Midbrain (tissue), 1 donor: ENCODE measurements around the gene SLC7A9.

Experiments
- DNase-seq: peaks from one replicate; lab custom pipeline; 2025; lab: John Stamatoyannopoulos, UW

Gene SLC7A9

DNA sequence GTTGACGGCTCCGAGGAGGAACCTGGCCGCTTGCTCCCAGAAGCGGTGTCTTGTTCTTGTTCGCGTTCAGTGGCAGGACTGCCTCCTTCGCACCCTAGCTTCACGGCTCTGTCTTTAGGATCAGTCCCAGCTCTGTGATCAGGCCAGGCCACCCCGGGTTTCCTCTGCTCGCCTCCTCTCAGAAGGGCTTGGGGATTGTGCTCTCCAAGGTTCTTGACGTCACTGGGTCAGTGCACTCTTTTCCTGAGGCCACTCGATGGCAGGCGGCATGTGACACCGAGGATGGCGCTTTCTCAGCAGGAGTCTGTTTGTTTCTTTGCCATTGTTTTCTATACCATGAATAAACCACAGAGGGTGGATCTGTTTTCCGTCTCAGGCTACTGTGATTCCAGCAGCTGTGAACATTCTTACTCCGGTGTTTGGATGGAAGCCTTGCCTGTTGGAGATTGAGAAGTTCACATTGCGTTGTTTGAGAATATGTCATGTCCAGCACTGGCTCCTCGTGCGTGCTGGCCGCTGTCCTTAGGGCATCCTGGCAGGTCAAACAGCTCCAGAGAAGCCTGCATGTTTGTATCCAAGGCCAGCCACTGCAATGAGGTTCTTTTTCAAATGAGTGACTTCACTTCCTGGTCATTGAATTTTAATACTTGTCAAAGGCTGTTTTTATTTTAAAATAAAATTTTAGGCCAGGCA lies 44.5 kb downstream of the SLC7A9 start:
- DNase-seq: no peak

DNA sequence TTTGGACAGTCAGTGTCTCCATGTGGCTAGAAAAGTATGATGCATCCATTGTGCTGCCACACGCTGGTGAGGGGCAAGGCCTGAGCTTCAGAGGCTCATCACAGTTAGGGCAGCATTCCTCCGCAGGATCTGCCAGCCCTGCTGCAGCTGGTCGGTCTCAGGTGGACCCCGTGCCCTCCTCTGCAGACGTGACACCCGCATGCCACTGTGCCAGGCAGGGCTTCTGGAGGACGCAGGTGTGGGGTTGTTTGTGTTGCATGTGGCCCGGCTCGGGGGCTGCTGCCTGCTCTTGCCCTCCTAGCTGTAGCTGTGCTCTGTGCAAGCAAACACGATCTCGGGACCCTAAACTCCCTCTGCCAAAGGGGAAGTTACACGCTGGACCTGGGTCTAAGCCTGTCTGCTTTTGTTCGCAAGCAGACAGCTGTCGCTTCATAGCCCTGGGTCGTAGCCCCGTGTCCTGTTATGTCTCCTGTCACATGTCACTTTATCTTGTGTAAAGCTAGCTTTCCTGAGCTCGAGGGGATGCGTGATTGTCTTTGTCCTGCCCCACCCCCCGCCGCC lies 45.3 kb downstream of the SLC7A9 start:
- no peak for DNase-seq

DNA sequence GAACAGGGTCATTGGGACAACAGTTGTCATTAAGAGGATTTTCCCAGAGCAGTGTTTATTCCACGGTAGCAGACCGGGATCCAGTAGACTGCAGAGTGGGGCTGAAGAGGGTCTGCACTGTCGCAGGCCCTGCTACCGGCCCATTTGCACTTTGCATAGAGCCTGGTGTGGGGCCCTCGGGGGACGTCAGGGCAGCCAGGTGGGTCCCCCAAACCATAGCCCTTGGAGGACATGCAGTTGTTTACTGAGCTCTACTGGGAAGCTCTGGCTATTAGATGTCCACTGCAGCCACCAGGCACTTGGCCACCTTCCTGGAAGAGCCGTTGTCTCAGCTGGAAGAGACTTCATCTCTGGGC lies 45.8 kb downstream of the SLC7A9 start:
- no peak for DNase-seq

DNA sequence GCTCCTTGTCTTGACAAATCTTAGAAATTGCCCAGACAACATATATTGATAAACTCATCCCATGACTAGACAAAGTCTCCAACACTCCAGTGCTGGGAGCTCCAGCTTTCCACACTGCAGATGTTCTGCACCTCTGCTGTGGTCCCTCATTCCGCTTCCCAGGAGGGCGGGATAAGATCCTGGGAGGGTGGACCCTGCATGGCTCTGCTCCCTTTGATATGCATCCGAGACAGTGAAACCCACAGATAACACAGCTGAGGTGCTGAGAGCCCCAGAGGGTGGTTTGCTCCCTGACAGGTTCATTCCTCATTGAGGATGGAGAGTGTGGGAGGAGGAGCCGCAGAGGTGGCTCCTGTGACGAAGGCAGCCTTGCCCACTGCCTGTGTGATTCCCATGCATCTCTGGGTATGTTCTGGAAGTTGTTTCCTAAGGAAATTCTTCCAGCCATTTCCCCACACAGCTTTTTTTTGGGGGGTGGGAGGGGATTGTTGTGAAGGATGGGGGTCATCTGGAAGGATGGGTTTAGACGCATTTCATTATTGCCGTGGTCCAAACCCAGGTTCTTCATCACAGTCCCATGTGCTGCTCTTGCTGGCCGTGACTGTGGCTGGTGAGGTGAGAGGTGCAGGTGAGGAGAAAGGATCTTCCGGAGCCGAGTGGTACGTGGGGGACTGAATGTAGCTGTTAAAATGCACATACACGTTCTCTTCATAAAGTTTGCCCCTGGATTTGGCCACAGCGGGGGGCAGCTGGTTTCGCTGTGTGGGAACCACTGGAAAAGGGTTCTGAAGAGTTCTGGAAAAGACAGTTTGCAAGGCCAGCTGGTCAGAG lies 46.4 kb downstream of the SLC7A9 start:
- DNase-seq: no peak

DNA sequence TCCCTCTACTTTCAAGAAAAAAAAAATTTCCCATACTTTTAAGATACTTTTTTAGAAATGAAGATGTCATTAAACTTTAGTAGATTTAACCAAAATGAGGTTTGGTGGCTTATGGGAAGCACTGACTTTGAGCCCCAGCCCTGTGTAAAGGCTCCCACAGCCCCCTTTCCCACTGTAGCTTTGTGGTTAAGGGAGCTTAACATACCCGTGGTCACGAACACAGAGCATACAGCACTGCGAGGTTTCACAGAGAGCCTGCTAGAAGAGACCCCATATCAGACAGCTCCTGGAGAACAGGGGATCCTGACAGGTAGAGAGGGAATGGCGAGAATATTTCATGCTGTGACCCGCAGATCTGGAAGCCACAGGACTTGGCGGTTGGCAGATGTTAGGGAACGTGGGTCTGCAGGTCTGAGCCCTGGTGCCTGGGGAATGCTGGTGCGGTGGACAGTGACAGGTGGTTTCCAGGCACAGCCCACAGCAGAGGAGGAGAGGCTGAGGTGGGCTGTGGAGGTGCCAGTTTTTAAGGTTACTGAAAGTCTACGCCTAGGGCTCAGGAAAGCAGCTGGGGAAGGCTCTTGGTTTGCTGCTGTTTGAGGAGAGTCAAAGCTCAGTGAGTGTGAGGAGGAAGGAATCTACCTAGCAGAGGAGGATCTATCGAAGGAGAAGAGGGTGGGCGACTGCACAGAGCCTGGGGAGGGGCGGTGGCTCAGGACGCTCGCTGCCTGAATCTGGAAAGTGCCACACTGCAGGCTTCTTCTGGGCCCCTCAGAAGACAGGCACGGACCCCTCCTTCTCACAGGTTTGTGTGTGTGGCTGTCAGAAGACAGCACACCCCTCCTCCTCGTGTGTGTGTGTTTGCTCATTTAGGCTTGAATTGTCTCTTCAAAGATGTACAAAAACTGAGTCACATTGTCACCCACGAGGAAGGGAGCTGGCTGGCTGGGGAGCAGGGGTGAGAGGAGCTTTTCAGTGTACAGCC lies 49.9 kb downstream of the SLC7A9 start:
- DNase-seq: no peak

DNA sequence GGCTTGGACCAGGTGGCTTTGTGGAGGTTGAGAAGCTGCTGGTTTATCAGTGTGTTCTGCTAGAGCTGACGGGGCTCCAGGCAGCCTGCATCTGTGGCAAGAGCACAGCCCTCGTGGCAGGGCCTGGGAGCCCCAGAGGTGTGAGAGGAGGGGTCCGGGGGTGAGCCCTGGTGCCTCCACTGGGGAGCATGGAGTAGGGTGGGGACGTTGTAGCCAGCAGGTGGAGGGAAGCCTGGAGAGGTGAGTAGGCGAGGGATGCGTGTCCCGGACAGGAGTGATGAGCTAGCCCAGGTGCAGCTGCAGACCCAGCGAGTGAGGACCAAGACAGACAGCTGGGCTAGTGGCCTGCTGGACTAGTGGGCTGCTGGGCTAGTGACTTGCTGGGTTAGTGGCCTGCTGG lies 51.0 kb downstream of the SLC7A9 start:
- no peak for DNase-seq

DNA sequence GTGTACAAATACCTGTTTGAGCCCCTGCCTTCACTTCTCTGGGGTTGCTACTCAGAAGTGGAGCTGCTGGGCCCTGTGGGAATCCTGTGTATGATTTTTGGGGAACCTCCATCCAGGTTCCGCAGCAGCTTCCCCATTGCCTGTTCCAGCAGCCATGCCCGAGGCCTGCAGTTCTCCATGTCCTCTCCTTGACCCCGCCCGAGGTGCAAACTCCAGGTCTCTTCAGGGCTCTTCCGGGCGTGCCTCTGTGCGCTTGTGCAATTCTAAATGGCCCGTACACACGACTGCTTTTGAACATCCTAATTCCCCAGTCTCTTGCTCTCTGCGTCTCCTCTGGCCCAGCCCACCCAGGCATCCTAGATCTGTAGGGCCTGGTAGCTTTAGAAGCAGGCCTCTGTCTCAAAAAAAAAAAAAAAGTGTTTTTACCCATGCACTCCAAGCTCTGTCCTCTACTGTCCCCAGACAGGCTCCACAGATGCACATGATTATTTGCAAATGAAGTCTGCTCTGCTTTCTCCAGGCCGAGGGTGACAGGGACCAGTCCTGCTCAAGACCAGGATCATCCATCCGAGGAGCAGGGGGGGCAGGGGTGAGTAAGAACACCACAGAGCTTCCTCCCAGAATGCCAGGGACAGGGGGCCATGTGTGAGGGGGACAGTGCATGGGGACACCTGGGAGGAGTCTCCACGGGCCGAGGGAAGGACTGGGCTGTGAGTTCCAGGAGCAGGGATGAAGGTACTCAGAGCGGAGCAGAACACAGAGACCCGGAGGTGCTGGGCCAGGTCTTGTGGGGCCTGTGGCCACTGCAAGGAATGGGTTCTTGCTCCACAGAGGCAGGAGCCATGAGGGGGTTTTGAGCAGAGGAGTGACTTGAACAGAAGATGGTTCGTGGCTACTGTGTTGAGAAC lies 51.7 kb downstream of the SLC7A9 start:
- no peak for DNase-seq

DNA sequence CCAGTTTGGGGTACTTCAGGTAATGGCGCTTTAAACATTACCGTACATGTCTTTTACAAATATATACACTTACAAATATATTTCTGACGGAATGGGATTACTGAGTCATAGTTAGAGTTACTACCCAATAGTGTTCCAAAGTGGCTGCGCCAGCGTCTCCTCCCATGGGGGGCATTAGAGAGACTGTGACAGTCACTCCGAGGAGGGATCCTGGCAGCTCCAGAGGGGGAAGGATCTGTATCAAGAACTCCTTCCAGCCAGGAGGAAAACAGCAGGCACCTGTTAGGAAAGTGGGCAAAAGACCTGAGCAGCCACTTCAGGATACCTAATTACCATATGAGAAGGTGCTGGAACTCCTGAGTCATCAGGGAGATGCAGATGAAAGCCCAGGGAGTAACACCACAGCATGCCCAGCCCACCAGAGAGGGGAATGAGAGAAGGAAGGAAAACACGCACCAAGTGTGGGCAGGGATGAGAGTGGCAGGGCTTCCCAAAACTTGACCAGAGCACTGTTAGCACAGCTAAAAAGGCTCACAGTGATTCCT lies 52.9 kb downstream of the SLC7A9 start:
- DNase-seq: no peak

DNA sequence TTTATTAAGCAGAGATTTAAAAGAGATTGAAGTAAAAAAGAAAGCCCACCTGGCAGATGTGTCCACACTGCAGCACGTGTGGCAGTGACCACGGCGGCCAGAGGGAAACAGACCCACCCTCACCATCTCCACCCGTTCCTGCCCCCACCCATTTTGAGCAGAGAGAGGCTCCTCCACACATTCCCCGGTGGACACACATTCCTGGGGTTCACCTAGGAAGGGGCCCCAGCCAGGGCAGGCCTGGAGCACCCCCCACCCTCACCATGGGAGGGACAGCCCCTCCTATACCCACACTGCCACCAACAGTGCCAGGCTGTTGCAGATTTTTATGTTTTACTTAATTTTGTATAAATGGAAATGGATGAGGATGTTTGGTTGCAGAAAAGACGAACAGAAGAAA lies 54.9 kb downstream of the SLC7A9 start:
- DNase-seq: no peak

DNA sequence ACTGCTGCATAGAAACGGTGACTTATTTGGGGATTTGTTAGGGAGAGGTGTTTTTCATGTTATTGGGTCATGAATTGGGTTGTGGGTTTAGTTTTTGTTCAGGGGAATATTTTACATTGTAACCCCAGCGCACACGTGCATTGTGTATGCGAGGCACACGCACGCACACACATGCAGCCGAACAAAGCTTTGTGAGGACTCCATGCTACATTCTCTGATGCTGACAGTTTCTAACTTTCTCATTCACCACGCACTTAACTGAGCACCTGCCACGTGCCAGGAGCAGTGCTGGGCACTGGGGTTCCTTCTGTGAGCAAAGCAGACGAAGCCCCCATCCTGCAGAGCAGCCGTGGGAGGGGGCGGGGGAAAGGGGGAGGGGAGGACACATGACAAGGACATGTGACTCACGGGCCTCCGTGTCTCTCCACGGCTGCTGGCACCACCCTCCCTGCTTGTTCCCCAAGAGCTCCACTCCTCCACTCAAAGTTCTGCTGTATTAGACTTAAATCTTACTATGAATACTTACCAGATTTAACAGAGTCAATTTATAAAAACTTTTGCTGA lies 55.6 kb downstream of the SLC7A9 start:
- peak; percentile 16 for DNase-seq

DNA sequence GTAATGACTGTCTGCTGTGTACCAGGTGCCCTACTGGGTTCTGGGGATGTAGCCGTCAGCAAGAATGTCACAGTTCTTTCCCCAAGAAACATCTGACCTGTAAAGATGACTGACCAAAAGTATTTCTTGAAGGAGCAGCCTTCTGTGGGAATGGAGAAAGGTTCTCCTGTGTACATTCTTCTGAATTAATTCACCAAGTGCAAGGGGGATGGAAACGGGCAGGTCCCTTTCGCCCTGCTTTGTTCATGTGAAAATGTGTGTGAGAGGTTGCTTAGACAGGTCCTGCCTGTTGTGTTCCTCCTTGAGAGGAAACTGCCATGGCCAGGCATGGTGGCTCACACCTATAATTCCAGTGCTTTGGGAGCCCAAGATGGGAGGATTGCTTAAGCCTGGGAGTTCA lies 57.0 kb downstream of the SLC7A9 start:
- DNase-seq: no peak

DNA sequence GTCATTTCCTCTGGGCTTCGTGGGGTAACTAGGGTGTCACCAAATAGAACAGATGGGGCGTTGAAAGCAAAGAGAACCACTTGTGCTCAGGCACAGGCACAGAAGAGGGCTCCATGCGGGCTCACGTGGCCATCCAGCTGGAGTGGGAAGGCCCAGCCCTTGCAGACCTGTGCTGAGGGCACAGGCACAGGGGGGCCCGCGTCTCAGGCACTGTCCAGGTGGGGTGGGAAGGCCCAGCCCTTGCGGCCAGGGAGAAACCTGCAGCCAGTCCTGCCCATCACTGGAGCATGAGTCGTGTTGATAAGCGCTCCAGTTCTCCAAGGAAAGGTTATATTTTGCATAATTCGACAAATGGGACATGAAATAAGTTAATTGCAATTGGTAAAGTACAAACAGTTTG lies 57.5 kb downstream of the SLC7A9 start:
- no peak for DNase-seq

DNA sequence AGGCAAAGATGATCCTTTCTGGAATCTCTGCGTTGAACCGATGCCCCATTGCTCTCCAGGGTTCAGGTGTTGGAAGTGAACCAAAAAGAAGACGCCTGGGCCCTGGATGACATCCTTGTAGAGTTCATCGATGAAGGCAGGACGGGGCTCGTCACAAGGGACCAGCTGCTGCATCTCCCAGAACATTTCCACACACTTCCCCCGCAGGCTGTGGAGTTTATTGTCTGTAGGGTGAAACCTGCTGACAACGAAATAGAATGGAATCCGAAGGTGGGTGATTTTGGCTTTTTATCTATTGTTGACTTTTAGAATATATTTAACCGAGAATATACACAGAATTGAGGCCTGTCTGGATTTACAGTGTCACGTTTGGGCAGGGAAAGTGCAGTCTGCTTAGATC lies 58.4 kb downstream of the SLC7A9 start:
- DNase-seq: no peak

DNA sequence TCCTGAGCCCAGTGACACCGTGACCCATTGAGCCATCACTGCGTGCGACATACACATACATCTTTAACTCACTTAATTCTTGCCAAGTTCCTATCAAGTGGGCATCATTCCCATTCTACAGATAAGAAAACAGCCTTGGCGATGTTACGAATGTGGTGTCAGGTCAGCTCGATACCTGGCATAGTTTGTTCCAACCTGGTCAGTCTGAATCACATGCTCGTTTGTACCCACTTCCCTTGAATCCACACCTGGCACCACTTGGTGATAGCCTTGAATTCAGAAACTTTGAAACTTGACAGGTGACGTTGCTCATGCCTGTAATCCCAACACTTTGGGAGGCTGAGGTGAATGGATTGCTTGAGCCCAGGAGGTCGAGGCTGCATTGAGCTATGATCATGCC lies 59.1 kb downstream of the SLC7A9 start:
- DNase-seq: no peak

DNA sequence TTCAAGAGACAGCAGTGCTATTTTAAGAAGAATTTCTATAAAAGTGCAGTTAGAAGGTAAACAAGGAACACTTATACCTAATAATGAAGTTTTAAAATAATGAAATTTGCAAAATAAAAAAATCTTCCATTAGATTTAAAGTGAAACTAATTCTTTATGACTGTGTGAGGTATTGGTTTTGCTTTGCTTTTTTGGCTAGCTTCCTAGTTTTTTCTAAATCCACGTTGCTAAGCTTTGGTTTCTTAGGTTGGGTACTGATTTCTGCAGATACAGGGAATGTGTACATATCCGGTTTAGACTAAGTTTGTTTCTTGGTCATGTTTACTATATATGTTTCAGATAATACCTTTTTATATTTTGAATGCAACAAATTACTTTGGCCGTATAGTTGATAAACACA lies 59.8 kb downstream of the SLC7A9 start:
- no peak for DNase-seq

DNA sequence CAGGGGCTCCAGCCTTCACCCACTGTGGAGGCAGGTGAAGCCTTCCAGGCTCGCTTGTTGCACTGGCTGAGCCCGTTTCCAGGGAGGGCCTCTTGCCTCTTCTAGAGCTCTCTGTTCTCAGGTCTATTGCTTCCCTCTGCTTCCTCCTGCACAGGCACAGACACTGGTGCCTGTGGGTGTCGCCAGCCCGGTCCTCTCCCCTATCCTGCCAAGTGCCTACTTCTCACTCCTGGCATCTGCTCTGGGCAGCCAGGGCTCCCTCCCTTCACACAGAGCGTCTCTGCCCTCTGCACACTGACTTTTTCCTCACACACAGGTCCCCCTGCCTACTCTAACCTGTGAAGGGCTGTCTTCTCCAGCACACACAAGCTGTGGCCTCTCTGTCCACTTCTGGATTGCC lies 60.3 kb downstream of the SLC7A9 start:
- DNase-seq: no peak

DNA sequence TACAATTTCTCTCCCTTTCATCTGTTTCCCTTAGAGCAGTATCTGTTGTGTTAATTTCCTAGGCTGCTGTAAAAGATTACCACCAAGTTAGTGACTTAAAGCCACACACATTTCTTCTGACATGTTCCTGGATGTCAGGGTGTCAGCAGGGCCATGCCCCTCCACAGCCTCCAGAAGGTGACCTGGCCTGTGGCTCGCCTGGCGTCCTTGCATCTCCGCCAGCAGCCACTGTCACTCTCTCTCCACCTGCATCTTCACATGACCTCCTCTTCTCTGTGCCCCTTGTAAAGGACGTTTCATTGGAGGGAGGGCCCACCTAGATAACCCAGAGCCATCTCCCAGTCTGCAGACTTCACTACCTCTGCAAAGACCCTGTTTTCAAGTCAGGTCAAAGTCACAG lies 61.3 kb downstream of the SLC7A9 start:
- no peak for DNase-seq

DNA sequence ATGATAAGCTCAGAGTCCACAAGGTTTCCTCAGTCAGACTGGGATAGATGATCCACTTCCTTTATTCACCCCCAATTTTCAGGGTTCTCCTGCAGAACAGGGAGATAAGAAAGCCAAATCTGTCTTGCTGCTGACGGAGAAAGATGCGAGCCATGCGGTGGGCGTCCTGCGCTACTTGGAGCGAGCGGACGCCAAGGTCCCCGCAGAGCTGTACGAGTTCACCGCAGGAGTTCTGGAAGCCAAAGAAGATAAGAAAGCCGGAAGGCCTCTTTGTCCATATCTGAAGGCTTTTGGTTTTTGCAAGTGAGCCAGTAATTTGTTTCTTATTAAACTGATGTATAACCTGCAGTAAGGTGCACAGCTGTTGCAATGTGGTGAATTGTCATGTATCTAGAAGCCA lies 66.7 kb downstream of the SLC7A9 start:
- DNase-seq: no peak

DNA sequence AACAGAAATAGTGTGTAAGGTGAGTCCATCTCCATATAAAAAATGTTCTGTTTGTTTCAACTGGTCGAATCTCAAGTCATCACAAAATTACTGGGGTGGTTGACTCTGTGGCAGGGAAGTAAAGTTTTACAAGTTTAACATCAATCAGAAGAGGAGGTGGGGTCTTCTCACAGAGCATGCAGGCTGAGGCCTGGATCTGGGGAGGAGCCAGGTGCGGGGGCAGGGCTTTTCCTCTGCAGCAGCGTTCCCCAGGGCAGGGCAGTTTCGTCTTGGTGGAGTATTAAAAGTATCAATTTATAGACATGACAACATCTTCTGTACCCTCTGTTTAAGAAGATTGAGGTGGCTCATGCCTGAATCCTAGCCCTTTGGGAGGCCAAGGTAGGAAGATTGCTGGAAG lies 68.8 kb downstream of the SLC7A9 start:
- DNase-seq: no peak

DNA sequence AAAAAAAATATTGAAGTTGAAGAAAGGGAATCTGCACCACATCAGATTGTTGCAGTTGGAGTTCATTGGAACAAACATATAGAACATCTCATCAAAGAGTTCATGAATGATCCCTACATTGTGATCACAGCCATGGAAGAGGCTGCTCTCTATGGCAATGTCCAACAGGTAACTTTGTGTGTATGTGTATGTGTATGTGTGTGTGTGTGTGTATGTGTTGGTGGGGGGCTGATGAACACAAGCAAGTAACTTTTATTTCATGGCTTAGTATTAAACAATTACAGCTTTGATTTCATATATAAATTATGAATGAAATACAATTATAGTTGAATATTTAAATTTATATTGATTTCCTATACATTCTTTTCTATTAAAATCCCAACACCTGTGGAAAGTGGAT lies 69.4 kb downstream of the SLC7A9 start:
- DNase-seq: no peak

DNA sequence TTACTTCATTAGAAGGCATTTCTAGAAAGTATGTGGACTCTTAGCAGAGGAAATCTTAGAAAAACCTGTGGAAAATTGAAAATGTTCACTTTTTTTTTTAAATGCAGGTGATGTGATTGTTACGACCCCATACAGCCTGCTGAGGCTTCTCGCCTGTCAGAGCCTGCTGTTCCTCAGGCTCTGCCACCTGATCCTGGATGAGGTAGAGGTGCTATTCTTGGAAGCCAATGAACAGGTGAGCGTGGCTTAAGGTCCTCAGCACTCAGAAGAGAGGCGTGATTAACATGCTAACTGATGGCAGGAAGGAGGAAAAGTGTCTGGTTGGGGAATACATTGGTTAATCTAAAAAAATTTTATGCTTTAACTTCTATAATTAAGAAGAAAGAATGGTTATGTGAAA lies 71.4 kb downstream of the SLC7A9 start:
- DNase-seq: no peak
